Fibroblast of pulmonary artery (primary cell): ENCODE data around the gene SLC2A13.
A peak's percentile ranks its signal among the peaks of the same experiment; 100 is the strongest.

Experiments used
- DNase-seq: peaks from one replicate; pipeline ENCODE4 v3.0.0-alpha.2; 2010; ENCODE audit warnings: low read depth
- H3K4me3 ChIP-seq: replicated peaks from 2 replicates; pipeline ENCODE4 v1.5.1; 2011; ENCODE audit warnings: low read depth, mild to moderate bottlenecking, control low read depth, low read length, moderate library complexity
- TF ChIP-seq, protein P1 (sequence below): IDR thresholded peaks from 2 replicates; pipeline ENCODE4 v1.5.1; 2011; ENCODE audit warnings: mild to moderate bottlenecking, control low read depth, low read length, inconsistent platforms; ENCODE audit errors: missing control alignments

SLC2A13 gene

DNA sequence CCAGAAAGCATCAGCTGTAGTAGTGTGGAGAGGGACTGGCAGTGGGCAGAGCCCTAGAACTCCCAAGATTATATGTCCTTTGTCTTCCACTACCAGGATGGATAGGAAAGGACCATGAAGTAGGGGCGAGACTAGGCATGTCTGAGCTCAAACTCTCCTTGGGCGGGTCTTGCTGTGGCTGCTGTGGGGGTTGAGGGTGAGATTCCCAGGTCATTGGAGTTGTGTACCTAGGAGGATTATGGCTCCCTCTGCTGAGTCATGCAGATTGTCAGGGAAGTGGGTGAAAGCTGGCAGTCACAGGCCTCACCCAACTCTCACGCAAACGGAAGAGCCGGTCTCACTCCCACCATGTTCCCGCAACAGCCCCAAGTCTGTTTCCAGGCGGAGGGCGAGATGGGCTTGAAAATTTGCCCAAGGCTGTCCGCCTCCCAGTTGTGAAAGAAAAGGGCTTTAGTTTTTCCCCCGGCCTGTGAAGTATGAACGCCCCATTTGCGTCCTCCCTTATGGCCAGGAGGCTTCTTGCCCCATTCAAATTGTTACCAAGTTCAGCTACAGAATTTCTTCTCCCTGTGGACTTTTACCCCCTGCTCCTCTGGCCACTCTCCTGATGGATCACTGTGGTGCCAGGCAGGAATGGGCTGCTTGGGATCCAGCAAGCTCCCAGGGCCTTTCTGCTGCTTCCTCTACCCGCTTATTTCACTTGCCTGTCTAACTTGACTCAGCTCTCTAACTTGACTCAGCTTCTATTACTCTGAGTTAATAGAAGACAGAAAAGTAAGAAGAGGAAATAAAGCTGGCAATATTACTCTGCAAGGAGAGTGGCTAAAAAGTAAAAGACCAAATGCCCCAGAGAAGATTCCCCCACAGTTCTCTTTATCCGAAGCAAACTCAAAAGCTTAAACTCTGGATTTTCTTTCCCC, 159.3 kb downstream of the SLC2A13 start:
- TF ChIP-seq, protein P1, sequence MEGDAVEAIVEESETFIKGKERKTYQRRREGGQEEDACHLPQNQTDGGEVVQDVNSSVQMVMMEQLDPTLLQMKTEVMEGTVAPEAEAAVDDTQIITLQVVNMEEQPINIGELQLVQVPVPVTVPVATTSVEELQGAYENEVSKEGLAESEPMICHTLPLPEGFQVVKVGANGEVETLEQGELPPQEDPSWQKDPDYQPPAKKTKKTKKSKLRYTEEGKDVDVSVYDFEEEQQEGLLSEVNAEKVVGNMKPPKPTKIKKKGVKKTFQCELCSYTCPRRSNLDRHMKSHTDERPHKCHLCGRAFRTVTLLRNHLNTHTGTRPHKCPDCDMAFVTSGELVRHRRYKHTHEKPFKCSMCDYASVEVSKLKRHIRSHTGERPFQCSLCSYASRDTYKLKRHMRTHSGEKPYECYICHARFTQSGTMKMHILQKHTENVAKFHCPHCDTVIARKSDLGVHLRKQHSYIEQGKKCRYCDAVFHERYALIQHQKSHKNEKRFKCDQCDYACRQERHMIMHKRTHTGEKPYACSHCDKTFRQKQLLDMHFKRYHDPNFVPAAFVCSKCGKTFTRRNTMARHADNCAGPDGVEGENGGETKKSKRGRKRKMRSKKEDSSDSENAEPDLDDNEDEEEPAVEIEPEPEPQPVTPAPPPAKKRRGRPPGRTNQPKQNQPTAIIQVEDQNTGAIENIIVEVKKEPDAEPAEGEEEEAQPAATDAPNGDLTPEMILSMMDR = no peak
- no peak overlapping the region for H3K4me3 ChIP-seq
- DNase-seq = no peak

DNA sequence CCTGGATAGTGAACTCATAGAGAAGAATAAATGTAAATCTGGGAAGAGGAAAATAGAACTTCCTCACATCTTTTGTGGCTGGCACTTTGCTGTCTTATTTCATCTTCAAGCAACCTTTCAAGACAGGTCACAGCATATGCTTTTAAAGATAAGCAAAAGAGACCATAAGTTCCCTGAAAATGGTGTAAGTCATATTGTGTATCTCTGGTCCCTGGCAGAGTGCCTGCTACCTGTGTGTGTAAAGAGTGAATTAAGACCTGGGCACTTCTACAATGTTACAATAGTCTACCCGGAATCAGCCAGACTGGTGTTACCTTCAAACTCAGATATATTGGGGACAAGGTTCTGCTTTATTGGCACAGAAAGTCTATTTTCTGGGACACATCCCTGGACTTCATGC, 168.8 kb downstream of the SLC2A13 start:
- TF ChIP-seq, protein P1 = no peak
- no peak overlapping the region for H3K4me3 ChIP-seq
- no peak for DNase-seq

GRCh38 chr12:39935839-39936238, 170.0 kb downstream of the SLC2A13 start:
- no peak overlapping the region for H3K4me3 ChIP-seq
- TF ChIP-seq, protein P1 = no peak
- no peak for DNase-seq

GRCh38 chr12:39935275-39935674, 170.6 kb downstream of the SLC2A13 start:
- H3K4me3 ChIP-seq = no peak overlapping the region
- DNase-seq = peak; percentile 64
- TF ChIP-seq, protein P1 = no peak

- no peak overlapping the region for H3K4me3 ChIP-seq
- peak; percentile 72 for DNase-seq
- TF ChIP-seq, protein P1 = no peak
These were observed 174.0 kb downstream of the SLC2A13 start for GRCh38 chr12:39931857-39932256.

- DNase-seq = no peak
- TF ChIP-seq, protein P1 = no peak
- no peak overlapping the region for H3K4me3 ChIP-seq
These were observed 174.7 kb downstream of the SLC2A13 start for GRCh38 chr12:39931231-39931630.

DNA sequence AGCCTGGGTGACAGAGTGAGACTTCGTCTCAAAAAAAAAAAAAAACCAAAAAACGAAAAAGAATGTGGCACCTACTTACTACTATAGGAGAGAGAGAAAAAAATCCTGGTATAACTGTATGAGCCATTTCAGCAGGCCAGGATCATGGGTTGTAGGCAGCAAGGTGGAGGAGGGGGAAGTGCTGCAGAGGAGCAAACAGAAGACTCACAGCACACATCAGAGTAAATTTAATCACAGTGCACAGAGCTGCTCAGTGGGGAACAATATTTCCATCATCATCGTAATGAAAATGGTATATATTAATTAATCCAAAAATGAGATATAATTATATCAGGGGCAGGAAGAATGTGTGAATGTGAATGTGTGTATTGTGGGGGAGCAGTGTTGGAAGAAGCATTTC, 175.8 kb downstream of the SLC2A13 start:
- no peak for DNase-seq

More for the DNA sequence above, 175.8 kb downstream of the SLC2A13 start:
- no peak overlapping the region for H3K4me3 ChIP-seq
- TF ChIP-seq, protein P1 = no peak
